ENCODE measurements around the gene KLRK1. TPM values are rescaled to one million over a fixed set of nuclear protein-coding genes. Genes with fewer than 3 reads are reported as not detected.

Gene KLRK1
- total and polyA plus RNA-seq, 4 donors: 0.98 to 4.0 (median 1.4) TPM

DNA sequence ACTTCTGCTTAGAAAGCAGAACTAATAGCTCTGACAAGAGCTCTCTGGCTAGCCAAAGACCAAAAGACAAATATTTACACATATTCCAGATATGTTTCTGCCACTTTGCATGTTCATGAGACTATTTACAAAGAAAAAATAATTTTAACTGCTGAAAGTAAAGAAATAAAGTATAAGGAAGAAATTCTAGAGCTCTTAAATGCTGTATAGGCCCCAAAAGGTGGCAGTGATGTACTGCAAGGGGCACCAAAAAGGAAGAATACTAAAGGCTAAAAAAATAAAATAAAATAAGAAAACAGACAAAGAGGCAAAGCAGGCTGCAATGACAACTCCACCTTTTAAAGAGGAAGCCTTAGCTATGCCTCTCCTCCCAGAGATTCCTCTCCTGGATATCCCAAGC lies 23.0 kb downstream of the KLRK1 start:
- Histone ChIP-seq H3K27ac (ENCODE audit: low read depth in 1 of 2, low read length in 2 of 2) (no peak overlapping the region), H3K27me3 (ENCODE audit: control insufficient read depth in 4 of 4, insufficient read depth in 4 of 4, low read length in 3 of 4) (no peaks in the 10 kb centered on the region), H3K4me3 (ENCODE audit: low read depth in 1 of 3, low read length in 3 of 3) (no peak overlapping the region), H3K36me3 (ENCODE audit: control insufficient read depth in 4 of 4, insufficient read depth in 3 of 4, low read depth in 1 of 4, low read length in 3 of 4) (no peaks in the 10 kb centered on the region), H3K4me1 (ENCODE audit: control insufficient read depth in 4 of 4, insufficient read depth in 4 of 4, low read length in 3 of 4) (peaks cover 2 to 22% (median 11%) of the 10 kb centered on the region in 4 donors), H3K9ac (ENCODE audit: low read depth in 1 of 2, low read length in 2 of 2) (no peak overlapping the region), H3K9me3 (ENCODE audit: control insufficient read depth in 4 of 4, low read length in 3 of 4) (no peaks in the 10 kb centered on the region)
- TF ChIP-seq RAD21 (IDR thresholded peaks at IDR 0.05): peak; percentile 33 to 50
- TF ChIP-seq, protein P1, sequence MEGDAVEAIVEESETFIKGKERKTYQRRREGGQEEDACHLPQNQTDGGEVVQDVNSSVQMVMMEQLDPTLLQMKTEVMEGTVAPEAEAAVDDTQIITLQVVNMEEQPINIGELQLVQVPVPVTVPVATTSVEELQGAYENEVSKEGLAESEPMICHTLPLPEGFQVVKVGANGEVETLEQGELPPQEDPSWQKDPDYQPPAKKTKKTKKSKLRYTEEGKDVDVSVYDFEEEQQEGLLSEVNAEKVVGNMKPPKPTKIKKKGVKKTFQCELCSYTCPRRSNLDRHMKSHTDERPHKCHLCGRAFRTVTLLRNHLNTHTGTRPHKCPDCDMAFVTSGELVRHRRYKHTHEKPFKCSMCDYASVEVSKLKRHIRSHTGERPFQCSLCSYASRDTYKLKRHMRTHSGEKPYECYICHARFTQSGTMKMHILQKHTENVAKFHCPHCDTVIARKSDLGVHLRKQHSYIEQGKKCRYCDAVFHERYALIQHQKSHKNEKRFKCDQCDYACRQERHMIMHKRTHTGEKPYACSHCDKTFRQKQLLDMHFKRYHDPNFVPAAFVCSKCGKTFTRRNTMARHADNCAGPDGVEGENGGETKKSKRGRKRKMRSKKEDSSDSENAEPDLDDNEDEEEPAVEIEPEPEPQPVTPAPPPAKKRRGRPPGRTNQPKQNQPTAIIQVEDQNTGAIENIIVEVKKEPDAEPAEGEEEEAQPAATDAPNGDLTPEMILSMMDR (IDR thresholded peaks at IDR 0.05; ENCODE audit: low read depth, low read length, missing input control): peak; percentile 22
- TF ChIP-seq FOXA1 (IDR thresholded peaks at IDR 0.05): no peak
- no peak for DNase-seq (ENCODE audit: low spot score)

GRCh38 chr12:10365696-10366405 lies 24.0 kb downstream of the KLRK1 start:
- peak overlapping the region; percentile 60 to 98 (median 92) for H3K4me3 ChIP-seq (ENCODE audit: low read depth in 1 of 3, low read length in 3 of 3)
- no peak for DNase-seq (ENCODE audit: low spot score)
- TF ChIP-seq, protein P1 (IDR thresholded peaks at IDR 0.05; ENCODE audit: low read depth, low read length, missing input control): peak; percentile 2
- TF ChIP-seq GABPA (IDR thresholded peaks at IDR 0.05 in 1 of 2, conservative IDR thresholded peaks at IDR 0.05 in 1 of 2): no peak
- H3K4me1 ChIP-seq (ENCODE audit: control insufficient read depth in 4 of 4, insufficient read depth in 4 of 4, low read length in 3 of 4): peaks cover 2 to 22% (median 11%) of the 10 kb centered on the region in 4 donors
- H3K27me3 ChIP-seq (ENCODE audit: control insufficient read depth in 4 of 4, insufficient read depth in 4 of 4, low read length in 3 of 4): no peaks in the 10 kb centered on the region
- peak overlapping the region; percentile 97 to 98 for H3K27ac ChIP-seq (ENCODE audit: low read depth in 1 of 2, low read length in 2 of 2)
- H3K36me3 ChIP-seq (ENCODE audit: control insufficient read depth in 4 of 4, insufficient read depth in 3 of 4, low read depth in 1 of 4, low read length in 3 of 4): no peaks in the 10 kb centered on the region
- H3K9ac ChIP-seq (ENCODE audit: low read depth in 1 of 2, low read length in 2 of 2): peak overlapping the region; percentile 89 to 99
- no peaks in the 10 kb centered on the region for H3K9me3 ChIP-seq (ENCODE audit: control insufficient read depth in 4 of 4, low read length in 3 of 4)
- WGBS: 45% methylated on average over 6 of the region's 6 CpGs

DNA sequence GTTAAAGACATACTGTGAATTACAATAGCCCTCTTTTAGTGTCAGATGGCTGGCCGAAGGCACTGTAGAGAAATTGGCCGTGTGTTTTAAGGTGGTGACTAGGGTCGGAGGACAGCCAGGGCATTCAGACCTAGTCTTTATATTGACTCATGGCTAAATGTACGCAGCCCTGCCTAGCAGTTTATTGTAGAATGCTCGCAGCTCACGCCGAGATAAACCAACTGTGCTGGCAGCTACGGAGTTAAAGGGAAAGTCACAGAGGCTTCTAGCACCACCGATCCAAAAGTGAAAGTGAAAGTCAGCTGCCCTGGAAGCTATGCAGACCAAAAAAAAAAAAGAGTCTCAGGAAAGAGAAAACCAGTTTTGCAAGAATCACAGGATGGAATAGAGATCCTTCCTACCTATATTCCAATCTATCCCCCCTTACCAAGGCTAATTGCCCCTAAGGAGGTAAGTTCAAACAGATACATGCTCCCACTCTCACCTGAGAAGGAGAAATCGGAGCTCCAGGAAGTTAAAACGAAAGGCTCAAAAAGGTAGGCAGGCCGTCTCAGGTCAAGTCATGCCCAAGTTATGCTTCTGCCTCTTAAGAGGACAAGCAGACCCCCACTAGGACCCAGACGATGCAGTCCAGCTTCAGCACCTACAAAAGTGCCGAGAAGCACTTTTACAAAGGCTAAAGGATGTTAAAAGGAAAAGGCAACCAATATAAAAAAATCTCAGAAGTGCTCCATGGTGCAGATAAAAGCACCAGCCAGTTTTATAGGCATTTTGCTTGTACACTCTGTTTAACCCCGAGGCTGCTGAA lies 24.8 kb downstream of the KLRK1 start:
- H3K36me3 ChIP-seq (ENCODE audit: control insufficient read depth in 4 of 4, insufficient read depth in 3 of 4, low read depth in 1 of 4, low read length in 3 of 4): no peaks in the 10 kb centered on the region
- WGBS: under 1% methylated on average over 15 of the region's 15 CpGs
- peak overlapping the region; percentile 60 to 98 (median 92) for H3K4me3 ChIP-seq (ENCODE audit: low read depth in 1 of 3, low read length in 3 of 3)
- peak overlapping the region; percentile 89 to 99 for H3K9ac ChIP-seq (ENCODE audit: low read depth in 1 of 2, low read length in 2 of 2)
- H3K27ac ChIP-seq (ENCODE audit: low read depth in 1 of 2, low read length in 2 of 2): peak overlapping the region; percentile 97 to 98
- no peaks in the 10 kb centered on the region for H3K27me3 ChIP-seq (ENCODE audit: control insufficient read depth in 4 of 4, insufficient read depth in 4 of 4, low read length in 3 of 4)
- DNase-seq (ENCODE audit: low spot score): peak; percentile 72
- no peaks in the 10 kb centered on the region for H3K9me3 ChIP-seq (ENCODE audit: control insufficient read depth in 4 of 4, low read length in 3 of 4)
- H3K4me1 ChIP-seq (ENCODE audit: control insufficient read depth in 4 of 4, insufficient read depth in 4 of 4, low read length in 3 of 4): peaks cover 2 to 22% (median 11%) of the 10 kb centered on the region in 4 donors
- TF ChIP-seq, protein P1 (IDR thresholded peaks at IDR 0.05; ENCODE audit: low read depth, low read length, missing input control): no peak
- TF ChIP-seq YY1 (IDR thresholded peaks at IDR 0.05) (peak; percentile 19), TAF1 (conservative IDR thresholded peaks at IDR 0.05) (no peak), ATF3 (IDR thresholded peaks at IDR 0.05) (no peak), NR2F2 (IDR thresholded peaks at IDR 0.05) (no peak), ZBTB33 (IDR thresholded peaks at IDR 0.05) (no peak), RXRA (IDR thresholded peaks at IDR 0.05) (peak in 1 of 2 donors; percentile 3), JUND (IDR thresholded peaks at IDR 0.05) (no peak), FOXA1 (IDR thresholded peaks at IDR 0.05) (no peak), RAD21 (IDR thresholded peaks at IDR 0.05) (no peak), HNF4A (conservative IDR thresholded peaks at IDR 0.05) (peak in 1 of 2 donors; percentile 4), GABPA (IDR thresholded peaks at IDR 0.05 in 1 of 2, conservative IDR thresholded peaks at IDR 0.05 in 1 of 2) (peak in 1 of 2 donors; percentile 17), HNF4G (IDR thresholded peaks at IDR 0.05) (no peak), FOXA2 (IDR thresholded peaks at IDR 0.05) (no peak)
- TF ChIP-seq, protein P2, sequence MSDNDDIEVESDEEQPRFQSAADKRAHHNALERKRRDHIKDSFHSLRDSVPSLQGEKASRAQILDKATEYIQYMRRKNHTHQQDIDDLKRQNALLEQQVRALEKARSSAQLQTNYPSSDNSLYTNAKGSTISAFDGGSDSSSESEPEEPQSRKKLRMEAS (IDR thresholded peaks at IDR 0.05): no peak
